Stimulated activated effector memory CD8-positive, alpha-beta T cell treated with anti-CD3 and anti-CD28 coated beads, Interleukin-12 subunit alpha, Interleukin-12 subunit beta, amount 100 ng/mL, for 72 hours (primary cell): ENCODE results near the gene CCDC85C.

ENCODE experiments used
- ATAC-seq: fragments of 150-1000 bp; cut with Tn5 transposase; 2 replicates; pipeline ENCODE4 v1.10.0; 2021
- DNase-seq, 2 donors: peaks; one replicate each; pipeline ENCODE4 v3.0.0; 2021 to 2022; ENCODE audit warnings: low spot score in 2 of 2
- H3K27ac Mint-ChIP-seq: one replicate; pipeline ENCODE4 v1.8.0; 2022; ENCODE audit warnings: mild to moderate bottlenecking, mixed read lengths
- H3K36me3 Mint-ChIP-seq: one replicate; pipeline ENCODE4 v1.8.0; 2022; ENCODE audit warnings: mild to moderate bottlenecking, mixed read lengths
- H3K4me1 Mint-ChIP-seq: one replicate; pipeline ENCODE4 v1.8.0; 2022; ENCODE audit warnings: mixed read lengths
- H3K4me3 Mint-ChIP-seq: one replicate; pipeline ENCODE4 v1.8.0; 2022; ENCODE audit warnings: mild to moderate bottlenecking, mixed read lengths
- H3K9me3 Mint-ChIP-seq: one replicate; pipeline ENCODE4 v1.8.0; 2022; ENCODE audit warnings: mixed read lengths

Gene CCDC85C

GRCh38 chr14:99619835-99620834 lies 16.1 kb upstream of the CCDC85C start:
- no peaks in the 10 kb centered on the region for H3K9me3 Mint-ChIP-seq
- no peaks in the 10 kb centered on the region for H3K36me3 Mint-ChIP-seq
- no peaks in the 10 kb centered on the region for H3K4me1 Mint-ChIP-seq
- DNase-seq (no peak), ATAC-seq (no peak)
- H3K27ac Mint-ChIP-seq = no peak overlapping the region
- H3K4me3 Mint-ChIP-seq = no peak overlapping the region

- Mint-ChIP-seq H3K4me1 (no peaks in the 10 kb centered on the region), H3K36me3 (no peaks in the 10 kb centered on the region), H3K9me3 (no peaks in the 10 kb centered on the region), H3K4me3 (no peak overlapping the region), H3K27ac (no peak overlapping the region)
- no peak for DNase-seq
- no peak for ATAC-seq
Observed at GRCh38 chr14:99616832-99617800, 13.1 kb upstream of the CCDC85C start.

DNA sequence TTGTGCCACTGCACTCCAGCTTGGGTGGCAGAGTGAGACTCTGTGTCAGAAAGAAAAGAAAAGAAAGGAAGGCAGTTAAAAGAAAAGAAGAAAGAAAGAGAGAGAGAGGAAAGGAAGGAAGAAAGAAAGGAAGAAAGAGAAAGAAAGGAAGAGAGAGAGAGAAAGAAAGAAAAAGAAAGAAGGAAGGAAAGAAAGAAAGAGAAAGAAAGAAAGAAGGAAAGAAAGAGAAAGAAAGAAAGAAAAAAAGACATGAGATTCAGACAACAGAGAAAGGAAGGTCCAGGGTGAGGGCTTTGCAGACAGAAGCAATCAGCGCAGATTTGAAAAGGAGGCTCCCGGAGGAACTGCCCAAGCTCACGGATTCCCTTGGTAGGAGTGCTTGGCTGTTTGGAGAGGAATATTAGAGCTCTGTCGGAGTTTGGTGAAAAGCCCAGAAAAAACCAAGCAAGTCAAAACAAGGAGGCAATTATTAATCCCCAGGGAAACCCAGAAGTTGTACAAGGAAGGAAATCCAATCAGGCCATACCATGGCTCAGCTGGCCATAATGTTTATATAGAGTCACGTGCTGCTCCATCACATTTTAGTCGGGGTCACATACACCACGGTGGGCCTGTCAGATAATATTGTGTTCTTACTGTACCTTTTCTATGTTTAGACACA lies 11.6 kb upstream of the CCDC85C start:
- H3K4me1 Mint-ChIP-seq = no peaks in the 10 kb centered on the region
- H3K36me3 Mint-ChIP-seq = no peaks in the 10 kb centered on the region
- no peaks in the 10 kb centered on the region for H3K9me3 Mint-ChIP-seq
- ATAC-seq (no peak), DNase-seq (no peak)
- H3K4me3 Mint-ChIP-seq = no peak overlapping the region
- H3K27ac Mint-ChIP-seq = no peak overlapping the region

DNA sequence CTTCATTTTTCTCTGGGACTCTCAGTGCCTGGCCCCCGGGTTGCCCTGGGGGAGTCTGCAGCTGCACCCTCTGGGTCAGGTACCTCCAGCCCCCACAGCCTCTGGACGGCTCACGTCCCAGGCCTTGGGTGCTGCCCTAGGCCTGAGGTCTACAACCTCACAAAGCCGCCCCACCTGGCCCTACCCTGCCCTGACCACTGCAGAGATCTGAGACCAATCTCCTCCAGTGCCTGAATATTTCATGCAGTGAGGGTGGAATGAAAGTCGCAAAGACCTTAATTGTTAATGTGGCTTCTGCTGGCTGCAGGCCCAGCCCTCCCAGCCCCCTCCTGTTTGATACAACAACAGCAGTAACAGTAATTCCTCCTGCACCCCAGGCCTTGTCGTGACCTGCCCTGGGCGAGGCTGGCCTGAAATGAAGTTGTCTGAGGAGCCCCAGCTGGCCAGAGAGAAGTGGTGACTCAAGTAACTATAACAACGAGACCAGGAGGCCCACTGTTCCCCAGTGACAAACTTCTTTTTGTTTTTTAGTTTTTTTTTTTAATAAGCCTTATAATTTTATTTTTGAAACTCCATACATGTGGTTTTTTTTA lies 8.8 kb upstream of the CCDC85C start:
- Mint-ChIP-seq H3K4me1 (peaks cover 10% of the 10 kb centered on the region), H3K4me3 (no peak overlapping the region), H3K36me3 (no peaks in the 10 kb centered on the region), H3K9me3 (no peaks in the 10 kb centered on the region), H3K27ac (no peak overlapping the region)
- DNase-seq (no peak), ATAC-seq (no peak)

DNA sequence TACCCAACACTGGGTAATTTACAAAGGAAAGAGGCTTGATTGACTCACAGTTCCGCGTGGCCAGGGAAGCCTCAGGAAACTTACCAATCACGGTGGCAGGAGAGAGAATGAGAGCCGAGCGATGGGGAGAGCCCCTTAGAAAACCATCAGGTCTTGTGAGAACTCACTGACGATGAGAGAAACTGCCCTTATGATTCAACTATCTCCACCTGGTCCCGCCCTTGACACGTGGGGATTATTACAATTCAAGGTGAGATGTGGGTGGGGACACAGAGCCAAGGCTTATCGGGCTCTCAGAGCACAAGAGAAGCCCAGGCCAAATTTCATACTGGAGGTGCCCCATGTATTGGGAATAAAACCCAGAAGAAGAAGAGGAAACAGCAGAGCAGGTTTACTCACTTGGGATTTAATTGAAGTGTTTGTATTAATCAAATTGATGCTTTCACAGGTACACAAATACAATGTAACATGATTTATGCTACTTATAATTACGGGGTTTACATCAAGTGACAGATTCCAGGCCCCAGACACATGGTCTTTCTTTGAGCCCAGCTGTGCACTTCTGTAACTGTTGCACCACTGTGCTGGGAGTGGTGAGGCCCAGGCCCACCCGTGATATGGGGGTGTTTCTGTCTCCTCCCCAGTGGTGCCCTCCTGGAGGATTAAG lies 8.2 kb upstream of the CCDC85C start:
- Mint-ChIP-seq H3K27ac (no peak overlapping the region), H3K4me1 (peaks cover 10% of the 10 kb centered on the region), H3K36me3 (no peaks in the 10 kb centered on the region), H3K4me3 (no peak overlapping the region), H3K9me3 (no peaks in the 10 kb centered on the region)
- DNase-seq (no peak), ATAC-seq (no peak)

GRCh38 chr14:99611646-99612045 lies 7.6 kb upstream of the CCDC85C start:
- ATAC-seq (no peak), DNase-seq (no peak)
- H3K27ac Mint-ChIP-seq = no peak overlapping the region
- no peak overlapping the region for H3K4me3 Mint-ChIP-seq
- H3K9me3 Mint-ChIP-seq = no peaks in the 10 kb centered on the region
- H3K4me1 Mint-ChIP-seq = peaks cover 10% of the 10 kb centered on the region
- no peaks in the 10 kb centered on the region for H3K36me3 Mint-ChIP-seq

GRCh38 chr14:99609245-99610170 lies 5.5 kb upstream of the CCDC85C start:
- ATAC-seq = no peak
- H3K36me3 Mint-ChIP-seq = no peaks in the 10 kb centered on the region
- H3K4me3 Mint-ChIP-seq = no peak overlapping the region
- peak overlapping the region; percentile 35 for H3K27ac Mint-ChIP-seq
- no peak for DNase-seq
- no peaks in the 10 kb centered on the region for H3K9me3 Mint-ChIP-seq
- H3K4me1 Mint-ChIP-seq = peaks cover 19% of the 10 kb centered on the region

DNA sequence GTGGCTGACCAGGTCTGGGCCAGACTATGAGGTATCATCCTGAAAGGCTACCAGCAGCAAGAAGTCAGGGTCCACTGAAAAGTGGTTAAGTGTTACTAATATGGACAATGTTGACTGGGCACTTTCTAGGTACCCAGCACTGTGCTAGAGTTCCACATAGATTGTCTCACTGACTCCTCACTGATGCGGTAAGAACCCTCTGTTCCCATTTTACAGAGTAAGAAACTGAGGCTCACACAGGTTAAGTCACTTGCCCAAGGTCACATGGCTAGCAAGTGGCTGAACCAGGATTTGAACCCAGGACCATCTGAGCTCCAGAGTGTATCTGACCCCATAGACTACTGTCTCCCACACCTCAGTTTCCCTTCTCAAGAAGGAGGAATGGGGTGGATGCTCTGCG lies 4.6 kb upstream of the CCDC85C start:
- H3K9me3 Mint-ChIP-seq = no peaks in the 10 kb centered on the region
- no peaks in the 10 kb centered on the region for H3K36me3 Mint-ChIP-seq
- peaks cover 19% of the 10 kb centered on the region for H3K4me1 Mint-ChIP-seq
- H3K4me3 Mint-ChIP-seq = no peak overlapping the region
- no peak overlapping the region for H3K27ac Mint-ChIP-seq
- no peak for ATAC-seq
- no peak for DNase-seq

GRCh38 chr14:99606359-99606758 lies 2.4 kb upstream of the CCDC85C start:
- H3K9me3 Mint-ChIP-seq = no peaks in the 10 kb centered on the region
- no peak overlapping the region for H3K4me3 Mint-ChIP-seq
- H3K4me1 Mint-ChIP-seq = peaks cover 30% of the 10 kb centered on the region
- ATAC-seq (no peak), DNase-seq (no peak)
- H3K27ac Mint-ChIP-seq = no peak overlapping the region
- H3K36me3 Mint-ChIP-seq = no peaks in the 10 kb centered on the region

DNA sequence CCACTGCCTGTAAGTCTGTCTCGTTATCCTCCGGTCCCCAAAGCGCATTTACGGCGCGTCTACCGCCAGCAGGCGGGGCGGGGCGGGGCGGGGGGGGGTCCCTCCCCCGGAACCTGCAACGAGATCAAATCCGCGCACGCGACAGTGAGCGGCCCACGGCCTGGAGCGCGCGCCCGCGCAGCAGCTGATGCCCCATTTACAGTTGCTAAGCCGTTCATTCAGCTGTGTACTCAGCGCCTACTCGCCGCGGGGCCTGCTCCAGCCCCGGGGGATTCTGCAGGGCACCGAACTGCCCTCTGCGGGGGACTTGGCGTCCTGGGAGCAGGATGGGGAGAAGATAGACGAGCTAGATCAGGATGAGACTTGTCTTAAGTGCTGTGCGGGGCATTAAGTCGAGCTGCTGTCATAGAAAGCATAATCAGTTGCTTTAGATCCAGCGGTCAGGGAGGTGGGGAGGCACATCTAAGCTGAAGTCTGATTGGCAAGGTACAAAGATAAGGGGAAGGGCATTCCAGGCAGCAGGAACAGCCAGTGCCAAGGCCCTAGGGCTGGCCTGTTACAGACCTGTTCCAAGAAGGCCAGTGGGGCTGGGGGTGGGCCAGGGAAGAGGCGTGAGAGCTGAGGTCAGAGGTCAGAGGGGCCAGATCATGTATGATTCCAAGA lies 1.4 kb upstream of the CCDC85C start:
- Mint-ChIP-seq H3K9me3 (no peaks in the 10 kb centered on the region), H3K4me1 (peaks cover 36% of the 10 kb centered on the region), H3K27ac (peak overlapping the region; percentile 87), H3K36me3 (no peaks in the 10 kb centered on the region), H3K4me3 (peak overlapping the region; percentile 75)
- ATAC-seq = peak; percentile 51
- peak; percentile 51 to 84 for DNase-seq

DNA sequence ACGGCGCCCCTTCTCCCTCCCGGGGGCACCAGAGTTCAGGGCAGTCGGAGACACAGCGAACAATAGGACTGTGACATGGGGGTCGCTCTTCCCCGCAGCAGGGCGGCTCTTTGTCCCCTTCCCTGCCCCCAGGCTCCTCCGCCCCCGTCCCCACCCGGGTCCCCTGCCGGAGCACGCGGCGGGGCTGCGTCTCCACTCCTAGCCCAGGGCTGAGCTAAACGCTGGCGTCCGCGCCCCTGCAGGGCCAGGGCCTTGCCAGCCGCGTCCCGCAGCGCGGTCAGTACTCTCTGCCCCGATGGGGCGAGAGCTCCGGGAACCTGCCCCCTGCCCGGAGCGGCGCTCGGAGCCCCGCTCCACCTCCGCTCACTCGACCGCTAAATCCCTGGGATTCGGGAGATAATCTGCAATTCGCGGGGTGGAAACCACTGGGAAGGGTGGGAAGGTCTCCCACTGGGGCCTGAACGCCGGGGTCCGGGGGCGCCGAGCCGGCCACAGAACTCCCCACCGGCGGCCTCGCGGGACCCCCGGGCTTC lies 825 bp upstream of the CCDC85C start:
- H3K9me3 Mint-ChIP-seq = no peaks in the 10 kb centered on the region
- peak overlapping the region; percentile 87 for H3K27ac Mint-ChIP-seq
- no peaks in the 10 kb centered on the region for H3K36me3 Mint-ChIP-seq
- DNase-seq (peak; percentile 33 to 77), ATAC-seq (peak; percentile 57)
- peak overlapping the region; percentile 75 for H3K4me3 Mint-ChIP-seq
- peaks cover 39% of the 10 kb centered on the region for H3K4me1 Mint-ChIP-seq

DNA sequence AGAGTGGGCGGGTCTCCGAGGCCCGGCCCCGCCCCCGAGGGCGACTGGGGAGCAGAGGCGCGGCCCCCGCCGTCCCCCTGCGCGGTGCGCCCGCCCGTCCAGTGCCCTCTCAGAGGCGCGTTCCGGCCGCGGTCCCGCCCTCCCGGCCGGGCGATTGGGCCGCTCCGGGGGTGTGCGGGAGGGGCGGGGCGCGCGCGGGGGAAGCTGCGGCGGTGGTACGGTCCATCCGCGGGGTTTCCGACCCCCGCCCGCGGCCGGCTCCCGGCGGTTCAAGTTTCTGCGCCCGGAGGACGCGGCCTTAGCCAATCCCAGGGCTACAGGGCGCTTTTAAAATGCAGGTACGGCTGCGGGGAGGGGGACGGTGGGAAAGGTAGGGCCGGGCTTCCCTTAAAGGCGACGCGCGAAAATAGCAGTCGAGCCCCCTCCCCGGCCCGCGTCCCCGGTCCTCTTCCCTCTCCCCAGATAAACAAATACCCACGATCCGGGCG lies 315 bp upstream of the CCDC85C start:
- H3K27ac Mint-ChIP-seq = peak overlapping the region; percentile 87
- H3K4me3 Mint-ChIP-seq = peak overlapping the region; percentile 75
- no peaks in the 10 kb centered on the region for H3K36me3 Mint-ChIP-seq
- ATAC-seq = peak; percentile 94
- DNase-seq = peak; percentile 95
- no peaks in the 10 kb centered on the region for H3K9me3 Mint-ChIP-seq
- H3K4me1 Mint-ChIP-seq = peaks cover 35% of the 10 kb centered on the region
